ENCODE measurements around the gene PHF24.

The PHF24 gene

DNA sequence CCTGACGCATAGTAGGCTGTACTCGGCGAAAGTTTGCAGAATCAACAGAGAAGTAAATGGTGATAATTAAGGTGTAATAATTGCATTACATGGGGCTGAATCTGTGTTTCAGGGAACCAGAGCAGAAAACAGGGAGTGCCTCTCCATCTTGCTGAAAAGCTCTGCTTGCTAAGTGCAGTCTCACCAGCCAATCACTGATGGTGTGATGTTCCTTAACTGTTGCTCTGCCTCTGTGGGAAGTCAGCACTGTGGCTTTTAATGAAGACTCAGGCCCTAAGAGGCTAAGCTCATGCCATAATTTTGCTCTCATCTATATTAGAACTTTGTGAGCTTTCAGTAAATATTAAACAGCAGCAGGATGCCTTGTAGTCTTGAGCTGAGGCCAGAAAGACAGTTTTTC is 4.5 kb downstream of the PHF24 start:
- no peaks in the 10 kb centered on the region for H3K9me3 Mint-ChIP-seq
- DNase-seq = no peak
- H3K36me3 Mint-ChIP-seq (ENCODE audit: low read depth) = no peaks in the 10 kb centered on the region
- H3K27ac Mint-ChIP-seq = no peak overlapping the region
- peaks cover 62% of the 10 kb centered on the region for H3K27me3 Mint-ChIP-seq (ENCODE audit: low read depth, poor library complexity)
- peaks cover 9% of the 10 kb centered on the region for H3K4me1 Mint-ChIP-seq
- no peak overlapping the region for H3K4me3 Mint-ChIP-seq
- TF ChIP-seq, protein P1, sequence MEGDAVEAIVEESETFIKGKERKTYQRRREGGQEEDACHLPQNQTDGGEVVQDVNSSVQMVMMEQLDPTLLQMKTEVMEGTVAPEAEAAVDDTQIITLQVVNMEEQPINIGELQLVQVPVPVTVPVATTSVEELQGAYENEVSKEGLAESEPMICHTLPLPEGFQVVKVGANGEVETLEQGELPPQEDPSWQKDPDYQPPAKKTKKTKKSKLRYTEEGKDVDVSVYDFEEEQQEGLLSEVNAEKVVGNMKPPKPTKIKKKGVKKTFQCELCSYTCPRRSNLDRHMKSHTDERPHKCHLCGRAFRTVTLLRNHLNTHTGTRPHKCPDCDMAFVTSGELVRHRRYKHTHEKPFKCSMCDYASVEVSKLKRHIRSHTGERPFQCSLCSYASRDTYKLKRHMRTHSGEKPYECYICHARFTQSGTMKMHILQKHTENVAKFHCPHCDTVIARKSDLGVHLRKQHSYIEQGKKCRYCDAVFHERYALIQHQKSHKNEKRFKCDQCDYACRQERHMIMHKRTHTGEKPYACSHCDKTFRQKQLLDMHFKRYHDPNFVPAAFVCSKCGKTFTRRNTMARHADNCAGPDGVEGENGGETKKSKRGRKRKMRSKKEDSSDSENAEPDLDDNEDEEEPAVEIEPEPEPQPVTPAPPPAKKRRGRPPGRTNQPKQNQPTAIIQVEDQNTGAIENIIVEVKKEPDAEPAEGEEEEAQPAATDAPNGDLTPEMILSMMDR (IDR thresholded peaks at IDR 0.05) = no peak

DNA sequence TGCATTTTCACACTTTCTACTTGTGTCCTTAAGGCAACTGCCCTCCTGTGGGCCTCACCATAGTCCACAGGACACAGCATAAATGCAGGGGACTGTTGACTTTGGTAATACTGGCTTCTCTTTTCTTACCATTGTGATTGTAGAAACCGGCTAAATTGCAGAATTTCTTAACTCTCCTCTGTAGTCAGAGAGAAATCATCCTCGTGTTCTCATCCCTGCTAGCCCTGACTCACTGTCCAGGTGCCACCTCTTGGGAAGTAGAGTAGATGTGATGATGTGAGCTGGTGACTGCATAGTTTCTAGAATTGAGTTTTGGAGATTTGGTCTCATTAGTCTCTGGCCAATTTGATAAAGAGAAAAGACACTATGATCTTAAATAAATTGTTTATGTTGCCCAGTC is 5.5 kb downstream of the PHF24 start:
- TF ChIP-seq, protein P1 (IDR thresholded peaks at IDR 0.05) = no peak
- Mint-ChIP-seq H3K27ac (no peak overlapping the region), H3K36me3 (ENCODE audit: low read depth) (no peaks in the 10 kb centered on the region), H3K4me1 (peaks cover 9% of the 10 kb centered on the region), H3K4me3 (no peak overlapping the region), H3K27me3 (ENCODE audit: low read depth, poor library complexity) (peaks cover 66% of the 10 kb centered on the region), H3K9me3 (no peaks in the 10 kb centered on the region)
- no peak for DNase-seq

DNA sequence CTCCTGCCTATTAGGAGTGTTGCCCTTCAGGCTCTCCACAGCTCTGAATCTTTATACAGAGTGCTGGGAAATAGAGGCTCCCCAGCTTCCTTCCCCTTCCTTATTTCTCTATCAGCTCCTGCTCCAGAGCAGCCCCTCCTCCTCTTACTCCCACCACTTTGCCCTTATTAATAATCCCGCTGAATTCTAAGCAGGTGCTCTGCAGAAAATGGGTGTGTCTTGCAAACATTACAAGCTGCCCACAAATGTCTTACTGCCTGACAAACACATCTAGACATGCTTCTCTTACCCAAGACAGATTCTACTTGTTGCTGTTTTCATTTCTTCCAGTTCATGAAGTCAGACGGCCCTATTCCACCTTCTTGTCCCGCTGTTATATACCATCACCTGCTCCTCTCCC is 6.4 kb downstream of the PHF24 start:
- TF ChIP-seq, protein P1 (IDR thresholded peaks at IDR 0.05) = no peak
- no peak for DNase-seq
- peaks cover 9% of the 10 kb centered on the region for H3K4me1 Mint-ChIP-seq
- no peak overlapping the region for H3K4me3 Mint-ChIP-seq
- peaks cover 62% of the 10 kb centered on the region for H3K27me3 Mint-ChIP-seq (ENCODE audit: low read depth, poor library complexity)
- H3K27ac Mint-ChIP-seq = no peak overlapping the region
- no peaks in the 10 kb centered on the region for H3K36me3 Mint-ChIP-seq (ENCODE audit: low read depth)
- H3K9me3 Mint-ChIP-seq = no peaks in the 10 kb centered on the region

DNA sequence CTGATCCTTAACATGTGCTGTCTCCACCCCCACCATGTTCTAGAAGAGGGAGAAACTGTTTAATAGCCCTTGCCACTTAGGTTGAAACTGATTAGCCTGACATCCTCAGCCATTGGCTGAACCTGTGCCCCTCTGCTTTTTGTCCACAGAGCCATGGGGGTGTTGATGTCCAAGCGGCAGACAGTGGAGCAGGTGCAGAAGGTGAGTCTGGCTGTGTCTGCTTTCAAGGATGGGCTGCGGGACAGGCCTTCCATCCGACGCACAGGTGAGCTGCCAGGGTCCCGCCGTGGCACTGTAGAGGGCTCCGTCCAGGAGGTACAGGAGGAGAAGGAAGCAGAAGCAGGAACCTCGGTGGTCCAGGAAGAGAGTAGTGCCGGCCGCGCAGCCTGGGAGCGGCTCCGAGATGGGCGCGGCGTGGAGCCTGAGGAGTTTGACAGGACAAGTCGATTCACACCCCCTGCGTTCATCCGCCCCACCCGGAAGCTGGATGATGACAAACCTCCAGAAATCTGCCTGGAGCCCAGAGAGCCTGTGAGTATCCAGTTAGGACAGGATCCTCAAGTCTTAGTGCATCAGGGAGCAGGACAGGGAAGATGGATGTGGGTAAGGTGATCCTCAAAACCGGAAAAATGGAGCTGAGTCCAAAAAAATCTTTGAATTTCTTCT is 13.2 kb downstream of the PHF24 start:
- DNase-seq = no peak
- Mint-ChIP-seq H3K27me3 (ENCODE audit: low read depth, poor library complexity) (peaks cover 50% of the 10 kb centered on the region), H3K9me3 (no peaks in the 10 kb centered on the region), H3K36me3 (ENCODE audit: low read depth) (no peaks in the 10 kb centered on the region), H3K4me3 (no peak overlapping the region), H3K27ac (no peak overlapping the region), H3K4me1 (no peaks in the 10 kb centered on the region)
- TF ChIP-seq, protein P1 (IDR thresholded peaks at IDR 0.05) = no peak

DNA sequence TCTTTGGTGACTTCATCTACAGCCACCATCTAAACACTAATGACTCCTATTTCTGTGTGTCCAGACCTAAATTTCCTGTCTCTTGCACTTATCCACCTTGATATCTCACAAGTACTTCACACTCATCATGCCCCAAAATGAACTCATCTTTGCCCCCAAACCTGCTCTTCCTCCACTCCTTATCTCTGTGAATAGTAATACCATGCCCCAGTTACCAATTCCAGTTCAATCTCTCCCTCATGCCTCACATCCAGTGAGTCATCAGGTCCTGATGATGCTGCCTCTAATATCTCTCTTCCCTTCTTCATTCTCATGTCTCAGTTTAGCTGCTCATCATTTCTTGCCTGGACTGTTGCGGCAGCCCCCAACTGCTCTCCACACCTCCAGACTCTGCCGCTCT is 16.6 kb downstream of the PHF24 start:
- no peaks in the 10 kb centered on the region for H3K36me3 Mint-ChIP-seq (ENCODE audit: low read depth)
- no peaks in the 10 kb centered on the region for H3K9me3 Mint-ChIP-seq
- no peak overlapping the region for H3K27ac Mint-ChIP-seq
- H3K4me3 Mint-ChIP-seq = no peak overlapping the region
- no peak for DNase-seq
- H3K27me3 Mint-ChIP-seq (ENCODE audit: low read depth, poor library complexity) = peaks cover 43% of the 10 kb centered on the region
- H3K4me1 Mint-ChIP-seq = no peaks in the 10 kb centered on the region
- TF ChIP-seq, protein P1 (IDR thresholded peaks at IDR 0.05) = no peak

DNA sequence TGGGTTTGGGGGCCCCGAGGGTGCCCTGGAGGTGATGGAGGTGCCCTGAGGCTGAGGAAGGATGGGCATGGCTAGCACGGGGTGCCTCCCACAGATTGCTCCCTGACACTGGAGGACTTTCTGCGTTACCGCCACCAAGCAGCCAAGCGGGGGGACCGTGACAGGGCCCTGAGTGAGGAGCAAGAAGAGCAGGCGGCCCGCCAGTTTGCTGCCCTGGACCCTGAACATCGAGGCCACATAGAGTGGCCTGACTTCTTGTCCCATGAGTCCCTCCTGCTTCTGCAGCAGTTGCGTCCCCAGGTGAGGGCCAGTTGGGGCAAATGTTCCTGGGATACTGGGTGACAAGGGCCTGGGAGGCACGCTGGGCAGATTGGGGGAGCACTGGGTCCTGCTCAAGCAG is 18.4 kb downstream of the PHF24 start:
- no peak overlapping the region for H3K4me3 Mint-ChIP-seq
- DNase-seq = no peak
- TF ChIP-seq, protein P1 (IDR thresholded peaks at IDR 0.05) = no peak
- H3K9me3 Mint-ChIP-seq = no peaks in the 10 kb centered on the region
- H3K27ac Mint-ChIP-seq = no peak overlapping the region
- H3K36me3 Mint-ChIP-seq (ENCODE audit: low read depth) = no peaks in the 10 kb centered on the region
- H3K27me3 Mint-ChIP-seq (ENCODE audit: low read depth, poor library complexity) = peaks cover 37% of the 10 kb centered on the region
- no peaks in the 10 kb centered on the region for H3K4me1 Mint-ChIP-seq

All from nephron progenitor cell (in vitro differentiated cells).